A673 (cell line): Measurements from ENCODE around the gene PEX11G. TPM values are rescaled to one million over a fixed set of nuclear protein-coding genes. Genes with fewer than 3 reads are reported as not detected.

Source experiments
- BruUV-seq: library from RNA; stranded (reverse); fragments of 400-500 nt; replicated peaks from 2 replicates; lab custom pipeline; 2021; lab: Mats Ljungman, UMichigan
- CTCF ChIA-PET: fragments of 300-600 bp; sonication (Branson Sonifier 250); formaldehyde crosslinking; loops from one replicate; lab custom pipeline; 2022; ENCODE audit warnings: antibody characterized with exemption; lab: Charles Lee
- POLR2A ChIA-PET: fragments of 300-600 bp; sonication (Branson Sonifier 250); formaldehyde crosslinking; loops from one replicate; lab custom pipeline; 2022; ENCODE audit warnings: antibody characterized with exemption; ENCODE audit not compliant: low non-redundant PET; lab: Charles Lee
- DNase-seq: peaks from one replicate; pipeline ENCODE4 v3.0.0-alpha.2; 2015; ENCODE audit warnings: low spot score
- H3K27ac ChIP-seq: fragments of 200-600 bp; sonication (generic); 2 replicates; pipeline ENCODE4 v1.5.1; 2016; ENCODE audit warnings: mixed run types, low read depth, mild to moderate bottlenecking, mixed read lengths, antibody characterized with exemption, low read length; ENCODE audit not compliant: poor library complexity, severe bottlenecking
- H3K27me3 ChIP-seq: fragments of 200-600 bp; sonication (generic); replicated peaks from 2 replicates; pipeline ENCODE4 v1.6.1; 2017; ENCODE audit warnings: mixed run types, low read depth, mild to moderate bottlenecking, mixed read lengths, antibody characterized with exemption, low read length; ENCODE audit not compliant: insufficient read depth, poor library complexity
- H3K36me3 ChIP-seq: fragments of 200-600 bp; sonication (generic); 2 replicates; pipeline ENCODE4 v1.6.1; 2016; ENCODE audit warnings: mixed run types, mild to moderate bottlenecking, mixed read lengths, antibody characterized with exemption, low read length; ENCODE audit not compliant: insufficient read depth, poor library complexity, severe bottlenecking
- H3K4me1 ChIP-seq: fragments of 200-600 bp; sonication (generic); 2 replicates; pipeline ENCODE4 v1.6.1; 2017; ENCODE audit warnings: mixed run types, mild to moderate bottlenecking, mixed read lengths, antibody characterized with exemption, low read length; ENCODE audit not compliant: insufficient read depth, poor library complexity, severe bottlenecking
- H3K4me3 ChIP-seq: fragments of 200-600 bp; sonication (generic); 2 replicates; pipeline ENCODE4 v1.5.1; 2016; ENCODE audit warnings: low read depth, mixed run types, mild to moderate bottlenecking, mixed read lengths, low read length; ENCODE audit not compliant: poor library complexity, severe bottlenecking
- H3K9me3 ChIP-seq: fragments of 200-600 bp; sonication (generic); 2 replicates; pipeline ENCODE4 v1.6.1; 2016; ENCODE audit warnings: mixed run types, low read depth, mild to moderate bottlenecking, mixed read lengths, antibody characterized with exemption, low read length; ENCODE audit not compliant: poor library complexity, severe bottlenecking
- EZH2 ChIP-seq: fragments of 200-600 bp; sonication (generic); IDR thresholded peaks from 2 replicates; pipeline ENCODE4 v1.6.1; 2017; ENCODE audit warnings: borderline replicate concordance, low read depth, mild to moderate bottlenecking, mixed read lengths, antibody characterized with exemption, low read length; ENCODE audit not compliant: poor library complexity, severe bottlenecking
- intact Hi-C: fragments of 100-400 bp; cut with micrococcal nuclease; formaldehyde crosslinking; loops from one replicate; pipeline ENCODE4 v1.10.0; 2022; ENCODE audit not compliant: unreplicated experiment
- total RNA-seq: library from RNA; stranded (reverse); gene quantifications from 2 replicates; pipeline ENCODE4 v1.2.3, GENCODE V29; 2021
- TF ChIP-seq, protein P1 (sequence below): fragments of 300-800, 200-600 bp; sonication (generic); conservative IDR thresholded peaks from 2 replicates; pipeline ENCODE4 v1.5.1; 2017; ENCODE audit warnings: low read depth, mild to moderate bottlenecking, antibody characterized with exemption, low read length, moderate library complexity, mixed read lengths

Gene PEX11G
- total RNA-seq, 1 experiment from 2014 or later = 1.1 TPM

DNA sequence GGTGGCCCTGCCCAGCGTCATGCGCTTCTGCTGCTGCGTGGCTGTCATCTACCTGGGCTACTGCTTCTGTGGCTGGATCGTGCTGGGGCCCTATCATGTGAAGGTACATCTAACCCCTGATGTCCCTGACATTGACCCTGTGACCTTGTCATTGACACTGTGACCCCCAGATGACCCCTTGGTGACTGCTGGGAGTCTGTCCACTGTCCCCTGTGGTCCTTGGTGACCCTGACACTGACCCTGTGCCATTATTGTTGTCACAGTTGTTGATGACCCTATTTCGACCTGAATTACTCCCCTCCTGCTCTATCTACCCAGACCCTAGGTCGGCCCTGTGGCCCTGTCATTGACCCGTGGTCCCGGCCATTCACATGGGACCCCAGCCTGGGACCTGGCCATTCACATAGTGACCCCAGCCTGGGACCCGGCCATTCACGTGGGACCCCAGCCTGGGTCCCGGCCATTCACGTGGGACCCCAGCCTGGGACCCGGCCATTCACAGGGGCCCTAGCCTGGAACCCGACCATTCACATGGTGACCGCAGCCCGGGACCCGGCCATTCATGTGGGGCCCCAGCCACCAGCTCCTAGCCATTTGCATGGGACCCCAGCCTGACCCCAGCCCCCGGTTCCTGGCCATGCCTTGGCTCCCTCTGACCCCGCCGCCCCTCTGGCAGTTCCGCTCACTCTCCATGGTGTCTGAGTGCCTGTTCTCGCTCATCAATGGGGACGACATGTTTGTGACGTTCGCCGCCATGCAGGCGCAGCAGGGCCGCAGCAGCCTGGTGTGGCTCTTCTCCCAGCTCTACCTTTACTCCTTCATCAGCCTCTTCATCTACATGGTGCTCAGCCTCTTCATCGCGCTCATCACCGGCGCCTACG, 41.0 kb upstream of the PEX11G start:
- Histone ChIP-seq H3K27me3 (no peaks in the 10 kb centered on the region), H3K36me3 (no peaks in the 10 kb centered on the region), H3K4me3 (no peak overlapping the region), H3K9me3 (no peaks in the 10 kb centered on the region), H3K27ac (no peak overlapping the region), H3K4me1 (no peaks in the 10 kb centered on the region)
- CTCF ChIA-PET = no interaction called here
- no peak for DNase-seq
- intact Hi-C loops = loop anchor here (10.0 kb wide), 1 partner anchor 135 kb away; no protein-coding TSS in a partner anchor
- no TSS peak for BruUV-seq
- TF ChIP-seq EZH2 = no peak
- TF ChIP-seq, protein P1, sequence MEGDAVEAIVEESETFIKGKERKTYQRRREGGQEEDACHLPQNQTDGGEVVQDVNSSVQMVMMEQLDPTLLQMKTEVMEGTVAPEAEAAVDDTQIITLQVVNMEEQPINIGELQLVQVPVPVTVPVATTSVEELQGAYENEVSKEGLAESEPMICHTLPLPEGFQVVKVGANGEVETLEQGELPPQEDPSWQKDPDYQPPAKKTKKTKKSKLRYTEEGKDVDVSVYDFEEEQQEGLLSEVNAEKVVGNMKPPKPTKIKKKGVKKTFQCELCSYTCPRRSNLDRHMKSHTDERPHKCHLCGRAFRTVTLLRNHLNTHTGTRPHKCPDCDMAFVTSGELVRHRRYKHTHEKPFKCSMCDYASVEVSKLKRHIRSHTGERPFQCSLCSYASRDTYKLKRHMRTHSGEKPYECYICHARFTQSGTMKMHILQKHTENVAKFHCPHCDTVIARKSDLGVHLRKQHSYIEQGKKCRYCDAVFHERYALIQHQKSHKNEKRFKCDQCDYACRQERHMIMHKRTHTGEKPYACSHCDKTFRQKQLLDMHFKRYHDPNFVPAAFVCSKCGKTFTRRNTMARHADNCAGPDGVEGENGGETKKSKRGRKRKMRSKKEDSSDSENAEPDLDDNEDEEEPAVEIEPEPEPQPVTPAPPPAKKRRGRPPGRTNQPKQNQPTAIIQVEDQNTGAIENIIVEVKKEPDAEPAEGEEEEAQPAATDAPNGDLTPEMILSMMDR = no peak
- POLR2A ChIA-PET = no interaction called here

DNA sequence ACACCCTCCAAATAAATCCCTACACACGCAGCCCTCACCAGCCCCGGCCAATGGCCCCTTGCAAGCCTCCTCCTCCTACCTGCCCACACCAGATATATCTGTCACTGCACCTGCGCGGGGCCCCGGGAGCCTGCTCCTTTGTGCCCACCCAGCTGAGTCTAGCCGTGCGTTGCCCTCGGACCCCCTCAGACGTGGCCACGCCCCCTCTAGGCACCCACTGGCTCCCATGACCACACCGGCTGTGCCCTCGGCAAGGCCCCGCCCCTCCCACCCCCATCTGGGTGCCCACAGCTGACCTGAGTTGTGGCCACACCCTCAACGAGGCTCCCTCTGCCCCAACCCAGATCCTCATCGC, 40.4 kb upstream of the PEX11G start:
- no peak overlapping the region for H3K4me3 ChIP-seq
- intact Hi-C loops = no loop called here
- no peak for DNase-seq
- no TSS peak for BruUV-seq
- no peaks in the 10 kb centered on the region for H3K36me3 ChIP-seq
- no peaks in the 10 kb centered on the region for H3K27me3 ChIP-seq
- ChIA-PET CTCF (no interaction called here), POLR2A (no interaction called here)
- TF ChIP-seq, protein P1 = no peak
- no peak for TF ChIP-seq EZH2
- H3K27ac ChIP-seq = no peak overlapping the region
- H3K9me3 ChIP-seq = no peaks in the 10 kb centered on the region
- no peaks in the 10 kb centered on the region for H3K4me1 ChIP-seq

DNA sequence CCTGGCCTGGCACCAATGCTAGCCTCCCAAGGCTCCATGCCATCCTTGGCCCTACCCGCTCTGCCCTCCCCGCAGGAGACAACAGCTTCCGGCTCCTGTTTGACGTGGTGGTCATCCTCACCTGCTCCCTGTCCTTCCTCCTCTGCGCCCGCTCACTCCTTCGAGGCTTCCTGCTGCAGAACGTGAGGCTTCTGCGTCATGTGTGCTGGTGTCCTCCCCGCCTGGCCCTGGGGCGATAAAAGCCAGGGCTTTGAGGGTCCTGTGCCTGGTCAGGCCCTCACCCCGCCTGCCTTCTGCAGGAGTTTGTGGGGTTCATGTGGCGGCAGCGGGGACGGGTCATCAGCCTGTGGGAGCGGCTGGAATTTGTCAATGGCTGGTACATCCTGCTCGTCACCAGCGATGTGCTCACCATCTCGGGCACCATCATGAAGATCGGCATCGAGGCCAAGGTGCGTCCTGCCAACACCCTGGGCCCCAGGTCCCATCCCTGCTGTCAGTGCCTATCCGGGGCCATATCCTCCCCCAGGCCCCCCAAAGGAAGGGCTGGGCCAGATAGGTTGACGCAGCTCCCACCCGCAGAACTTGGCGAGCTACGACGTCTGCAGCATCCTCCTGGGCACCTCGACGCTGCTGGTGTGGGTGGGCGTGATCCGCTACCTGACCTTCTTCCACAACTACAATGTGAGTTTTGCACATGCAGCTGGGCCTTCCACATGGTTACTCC, 39.8 kb upstream of the PEX11G start:
- Histone ChIP-seq H3K27ac (no peak overlapping the region), H3K4me3 (no peak overlapping the region), H3K4me1 (peaks cover under 1% of the 10 kb centered on the region), H3K27me3 (no peaks in the 10 kb centered on the region), H3K9me3 (no peaks in the 10 kb centered on the region), H3K36me3 (no peaks in the 10 kb centered on the region)
- no TSS peak for BruUV-seq
- CTCF ChIA-PET = no interaction called here
- TF ChIP-seq, protein P1 = no peak
- TF ChIP-seq EZH2 = no peak
- intact Hi-C loops = no loop called here
- POLR2A ChIA-PET = no interaction called here
- DNase-seq = no peak
